ENCODE data around the gene BET1L. TPM values are rescaled to one million over a fixed set of nuclear protein-coding genes. Genes with fewer than 3 reads are reported as not detected.

Gene BET1L
- total RNA-seq, 1 donor from 2014 or later: 45.5 TPM

- peaks cover 8% of the 10 kb centered on the region for H3K36me3 Mint-ChIP-seq (ENCODE audit: unreplicated experiment)
- H3K4me3 Mint-ChIP-seq (ENCODE audit: unreplicated experiment): peak overlapping the region; percentile 97
- TF ChIP-seq CTCF (IDR thresholded peaks at IDR 0.05; ENCODE audit: partially characterized antibody, unreplicated experiment): no peak
- peaks cover 18% of the 10 kb centered on the region for H3K9me3 Mint-ChIP-seq (ENCODE audit: unreplicated experiment)
- H3K4me1 Mint-ChIP-seq (ENCODE audit: low read depth, unreplicated experiment): no peaks in the 10 kb centered on the region
- peak overlapping the region; percentile 94 for H3K27ac Mint-ChIP-seq (ENCODE audit: unreplicated experiment)
- peak; percentile 84 for DNase-seq
- H3K27me3 Mint-ChIP-seq (ENCODE audit: unreplicated experiment): peaks cover 21% of the 10 kb centered on the region
Observed at GRCh38 chr11:208181-208916, 1.1 kb upstream of the BET1L start.

GRCh38 chr11:207863-208180, 623 bp upstream of the BET1L start:
- Mint-ChIP-seq H3K27me3 (ENCODE audit: unreplicated experiment) (peaks cover 17% of the 10 kb centered on the region), H3K9me3 (ENCODE audit: unreplicated experiment) (peaks cover 16% of the 10 kb centered on the region), H3K4me1 (ENCODE audit: low read depth, unreplicated experiment) (no peaks in the 10 kb centered on the region), H3K27ac (ENCODE audit: unreplicated experiment) (peak overlapping the region; percentile 94), H3K4me3 (ENCODE audit: unreplicated experiment) (peak overlapping the region; percentile 97), H3K36me3 (ENCODE audit: unreplicated experiment) (peaks cover 4% of the 10 kb centered on the region)
- no peak for TF ChIP-seq CTCF (IDR thresholded peaks at IDR 0.05; ENCODE audit: partially characterized antibody, unreplicated experiment)
- DNase-seq: no peak

- Mint-ChIP-seq H3K36me3 (ENCODE audit: unreplicated experiment) (peaks cover 4% of the 10 kb centered on the region), H3K27me3 (ENCODE audit: unreplicated experiment) (peaks cover 17% of the 10 kb centered on the region)
Observed at GRCh38 chr11:206526-207207, 532 bp downstream of the BET1L start.

GRCh38 chr11:206002-206384, 1.2 kb downstream of the BET1L start:
- TF ChIP-seq CTCF (IDR thresholded peaks at IDR 0.05; ENCODE audit: partially characterized antibody, unreplicated experiment): no peak
- Mint-ChIP-seq H3K27me3 (ENCODE audit: unreplicated experiment) (peaks cover 17% of the 10 kb centered on the region), H3K27ac (ENCODE audit: unreplicated experiment) (no peak overlapping the region)

More at GRCh38 chr11:206526-207207, 532 bp downstream of the BET1L start:
- Mint-ChIP-seq H3K4me1 (ENCODE audit: low read depth, unreplicated experiment) (no peaks in the 10 kb centered on the region), H3K9me3 (ENCODE audit: unreplicated experiment) (peaks cover 16% of the 10 kb centered on the region), H3K27ac (ENCODE audit: unreplicated experiment) (peak overlapping the region; percentile 82), H3K4me3 (ENCODE audit: unreplicated experiment) (peak overlapping the region; percentile 97)
- DNase-seq: no peak
- TF ChIP-seq CTCF (IDR thresholded peaks at IDR 0.05; ENCODE audit: partially characterized antibody, unreplicated experiment): no peak

More at GRCh38 chr11:206002-206384, 1.2 kb downstream of the BET1L start:
- Mint-ChIP-seq H3K36me3 (ENCODE audit: unreplicated experiment) (no peaks in the 10 kb centered on the region), H3K9me3 (ENCODE audit: unreplicated experiment) (peaks cover 16% of the 10 kb centered on the region), H3K4me3 (ENCODE audit: unreplicated experiment) (peak overlapping the region; percentile 97), H3K4me1 (ENCODE audit: low read depth, unreplicated experiment) (no peaks in the 10 kb centered on the region)
- no peak for DNase-seq
